ENCODE results near the gene SMG6.

DNA sequence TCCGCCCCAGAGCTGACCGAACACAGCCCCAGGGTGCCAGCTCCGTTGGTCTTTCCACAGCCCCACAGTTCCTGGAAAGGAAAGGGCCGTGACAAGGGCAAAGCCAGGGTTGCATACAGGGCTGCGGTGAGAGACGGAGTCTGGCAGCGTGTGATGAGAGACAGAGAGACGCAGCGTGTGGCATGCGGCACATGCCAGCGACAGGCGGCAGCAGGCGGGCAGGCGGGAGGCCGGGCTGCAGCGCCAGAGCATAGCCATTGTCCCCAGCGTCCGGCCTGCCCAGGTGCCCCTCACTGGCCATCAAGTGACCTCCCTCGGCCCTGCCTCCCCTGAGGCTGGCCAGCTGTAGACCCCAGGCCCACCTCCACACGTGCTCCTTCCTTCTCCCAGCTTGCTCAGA lies 287.1 kb downstream of the SMG6 start:
- TF ChIP-seq, protein P1, sequence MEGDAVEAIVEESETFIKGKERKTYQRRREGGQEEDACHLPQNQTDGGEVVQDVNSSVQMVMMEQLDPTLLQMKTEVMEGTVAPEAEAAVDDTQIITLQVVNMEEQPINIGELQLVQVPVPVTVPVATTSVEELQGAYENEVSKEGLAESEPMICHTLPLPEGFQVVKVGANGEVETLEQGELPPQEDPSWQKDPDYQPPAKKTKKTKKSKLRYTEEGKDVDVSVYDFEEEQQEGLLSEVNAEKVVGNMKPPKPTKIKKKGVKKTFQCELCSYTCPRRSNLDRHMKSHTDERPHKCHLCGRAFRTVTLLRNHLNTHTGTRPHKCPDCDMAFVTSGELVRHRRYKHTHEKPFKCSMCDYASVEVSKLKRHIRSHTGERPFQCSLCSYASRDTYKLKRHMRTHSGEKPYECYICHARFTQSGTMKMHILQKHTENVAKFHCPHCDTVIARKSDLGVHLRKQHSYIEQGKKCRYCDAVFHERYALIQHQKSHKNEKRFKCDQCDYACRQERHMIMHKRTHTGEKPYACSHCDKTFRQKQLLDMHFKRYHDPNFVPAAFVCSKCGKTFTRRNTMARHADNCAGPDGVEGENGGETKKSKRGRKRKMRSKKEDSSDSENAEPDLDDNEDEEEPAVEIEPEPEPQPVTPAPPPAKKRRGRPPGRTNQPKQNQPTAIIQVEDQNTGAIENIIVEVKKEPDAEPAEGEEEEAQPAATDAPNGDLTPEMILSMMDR (IDR thresholded peaks at IDR 0.05; ENCODE audit: poor library complexity): no peak
- TF ChIP-seq EZH2 (IDR thresholded peaks at IDR 0.05; ENCODE audit: borderline replicate concordance): no peak
- no peak for TF ChIP-seq EZH2phosphoT487 (IDR thresholded peaks at IDR 0.05; ENCODE audit: low read depth, severe bottlenecking, unreplicated experiment)

Measured in hepatocyte (in vitro differentiated cells).